Activated CD8-positive, alpha-beta T cell treated with anti-CD3 and anti-CD28 coated beads, Interleukin-2, amount 10 ng/mL, durations not matched to agents 7 days and 5 days (primary cell): Measurements from ENCODE around the gene NT5C1A. TPM values are rescaled to one million over a fixed set of nuclear protein-coding genes. Genes with fewer than 3 reads are reported as not detected.
A peak's percentile ranks its signal among the peaks of the same experiment; 100 is the strongest.

ENCODE experiments used
- ATAC-seq: fragments of 150-1000 bp; cut with Tn5 transposase; one replicate; pipeline ENCODE4 v1.10.0; 2021; ENCODE audit warnings: moderate library complexity
- CTCF ChIA-PET: fragments of 350-600 bp; sonication (Branson Sonifier 250); formaldehyde crosslinking; loops from one replicate; lab custom pipeline; 2021; ENCODE audit warnings: antibody characterized with exemption; lab: Charles Lee
- POLR2A ChIA-PET: fragments of 350-600 bp; sonication (Branson Sonifier 250); formaldehyde crosslinking; loops from one replicate; lab custom pipeline; 2021; ENCODE audit warnings: antibody characterized with exemption; lab: Charles Lee
- DNase-seq: peaks from one replicate; pipeline ENCODE4 v3.0.0-alpha.2; 2020
- H3K27ac Mint-ChIP-seq: one replicate; pipeline ENCODE4 v1.8.0; 2021; ENCODE audit warnings: mild to moderate bottlenecking, mixed read lengths
- H3K27me3 Mint-ChIP-seq: one replicate; pipeline ENCODE4 v1.8.0; 2021; ENCODE audit warnings: low read depth, mixed read lengths
- H3K36me3 Mint-ChIP-seq: one replicate; pipeline ENCODE4 v1.8.0; 2021; ENCODE audit warnings: low read depth, mixed read lengths
- H3K4me1 Mint-ChIP-seq: one replicate; pipeline ENCODE4 v1.8.0; 2021; ENCODE audit warnings: low read depth, mixed read lengths
- H3K4me3 Mint-ChIP-seq: one replicate; pipeline ENCODE4 v1.8.0; 2021; ENCODE audit warnings: mild to moderate bottlenecking, mixed read lengths
- H3K9me3 Mint-ChIP-seq: one replicate; pipeline ENCODE4 v1.8.0; 2022; ENCODE audit warnings: mixed read lengths; ENCODE audit not compliant: insufficient read depth
- total RNA-seq, 2 experiments: library from RNA; stranded (reverse); gene quantifications; one replicate each; pipeline ENCODE4 v1.2.3, GENCODE V29; 2021

NT5C1A gene
- total RNA-seq, 2 experiments from 2014 or later, result not detected

DNA sequence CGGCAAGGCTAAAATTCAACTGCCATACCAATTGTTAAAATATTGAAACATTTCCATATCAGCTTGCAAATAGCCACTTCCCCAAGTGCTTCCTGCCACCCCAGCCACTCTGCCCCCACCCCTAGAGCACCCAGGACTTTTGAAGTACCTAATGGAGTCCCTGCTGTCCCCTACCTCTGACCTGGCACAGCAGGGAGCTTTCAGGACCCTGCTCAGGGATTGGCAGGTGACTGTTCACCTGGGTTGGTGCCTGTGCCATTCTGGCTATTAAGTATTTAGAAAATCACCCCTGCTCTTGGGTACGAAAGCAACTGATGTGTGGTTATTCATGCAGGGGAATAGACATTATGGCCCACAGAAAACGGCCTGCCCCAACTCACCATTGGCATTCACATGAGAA, 28.4 kb upstream of the NT5C1A start:
- CTCF ChIA-PET, result interaction anchor here (1.0 to 2.3 kb wide), 3 partner anchors 28 to 100 kb away, joined by 3 to 8 read pairs (median 5); partner anchors contain the start of gene NT5C1A
- POLR2A ChIA-PET, result interaction anchor here (1.0 kb wide), 1 partner anchor 37 kb away, joined by 3 read pairs; no protein-coding TSS in a partner anchor
- DNase-seq (no peak), ATAC-seq (no peak)
- H3K9me3 Mint-ChIP-seq, result no peaks in the 10 kb centered on the region
- no peak overlapping the region for H3K4me3 Mint-ChIP-seq
- no peaks in the 10 kb centered on the region for H3K4me1 Mint-ChIP-seq
- no peak overlapping the region for H3K27ac Mint-ChIP-seq
- H3K27me3 Mint-ChIP-seq, result peaks cover 36% of the 10 kb centered on the region
- H3K36me3 Mint-ChIP-seq, result no peaks in the 10 kb centered on the region

- ChIA-PET CTCF (interaction anchor here (1.4 to 2.3 kb wide), 2 partner anchors 27 to 41 kb away, joined by 5 to 8 read pairs; partner anchors contain the start of gene NT5C1A), POLR2A (no interaction called here)
- Mint-ChIP-seq H3K4me3 (no peak overlapping the region), H3K27me3 (peaks cover 40% of the 10 kb centered on the region), H3K36me3 (no peaks in the 10 kb centered on the region), H3K27ac (no peak overlapping the region), H3K9me3 (no peaks in the 10 kb centered on the region), H3K4me1 (no peaks in the 10 kb centered on the region)
- ATAC-seq (no peak), DNase-seq (no peak)
Measured at GRCh38 chr1:39699419-39699818, 27.5 kb upstream of the NT5C1A start.

DNA sequence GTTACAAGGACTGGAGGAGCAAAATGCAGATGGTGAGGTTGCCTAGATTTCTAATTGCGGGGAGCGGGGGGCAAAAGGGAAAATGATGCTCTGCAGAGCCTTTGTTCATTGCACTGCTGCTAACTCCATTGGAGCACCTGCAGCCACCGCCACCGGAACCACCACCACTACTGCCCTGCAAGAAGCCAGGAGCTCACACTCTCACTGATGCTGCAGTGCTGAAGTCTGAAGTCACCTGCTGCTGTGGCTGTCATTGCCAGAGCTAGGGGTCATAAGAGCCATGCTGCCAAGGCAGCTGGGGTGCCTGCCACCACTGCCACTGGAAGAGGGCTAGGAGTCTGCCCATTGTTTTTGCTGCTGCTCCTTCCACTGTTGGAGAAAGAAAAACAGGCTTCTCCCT, 26.7 kb upstream of the NT5C1A start:
- DNase-seq, result no peak

DNA sequence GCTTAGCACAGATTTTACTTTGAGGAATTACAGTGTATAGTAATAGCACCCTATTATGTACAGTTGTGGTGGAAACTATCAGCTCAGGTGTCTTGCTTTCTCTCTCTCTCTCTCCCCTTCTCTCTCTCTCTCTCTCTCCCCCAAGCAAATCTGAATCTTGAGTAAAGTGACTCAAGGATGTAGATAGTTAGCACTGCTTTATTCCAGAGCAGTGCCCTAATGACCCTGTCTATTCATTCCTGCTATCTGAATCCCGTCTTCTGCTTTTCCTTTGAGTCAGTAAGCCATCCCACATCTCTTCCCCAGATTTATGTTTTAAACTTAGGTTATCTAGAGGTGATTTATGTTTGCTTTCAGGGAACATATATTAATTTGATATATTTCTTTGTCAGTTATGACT, 24.5 kb upstream of the NT5C1A start:
- ChIA-PET CTCF (interaction anchor here (0.6 to 2.2 kb wide), 3 partner anchors 38 to 101 kb away, joined by 3 to 8 read pairs (median 4); no protein-coding TSS in a partner anchor), POLR2A (no interaction called here)
- H3K4me1 Mint-ChIP-seq, result peaks cover 8% of the 10 kb centered on the region

More for the DNA sequence above, 26.7 kb upstream of the NT5C1A start:
- ChIA-PET POLR2A (no interaction called here), CTCF (interaction anchor here (0.5 kb wide), 1 partner anchor 22 kb away, joined by 3 read pairs; no protein-coding TSS in a partner anchor)
- H3K27ac Mint-ChIP-seq, result no peak overlapping the region
- no peaks in the 10 kb centered on the region for H3K36me3 Mint-ChIP-seq
- H3K9me3 Mint-ChIP-seq, result no peaks in the 10 kb centered on the region
- H3K4me1 Mint-ChIP-seq, result no peaks in the 10 kb centered on the region
- peaks cover 44% of the 10 kb centered on the region for H3K27me3 Mint-ChIP-seq
- H3K4me3 Mint-ChIP-seq, result no peak overlapping the region
- no peak for ATAC-seq

GRCh38 chr1:39695016-39695415, 23.1 kb upstream of the NT5C1A start:
- Mint-ChIP-seq H3K27me3 (peaks cover 62% of the 10 kb centered on the region), H3K36me3 (no peaks in the 10 kb centered on the region), H3K9me3 (no peaks in the 10 kb centered on the region), H3K4me3 (no peak overlapping the region), H3K4me1 (peaks cover 19% of the 10 kb centered on the region), H3K27ac (no peak overlapping the region)
- ChIA-PET POLR2A (no interaction called here), CTCF (interaction anchor here (1.3 to 2.0 kb wide), 2 partner anchors 24 to 41 kb away, joined by 4 to 6 read pairs; no protein-coding TSS in a partner anchor)
- DNase-seq (no peak), ATAC-seq (no peak)

More for the DNA sequence above, 24.5 kb upstream of the NT5C1A start:
- Mint-ChIP-seq H3K4me3 (no peak overlapping the region), H3K36me3 (no peaks in the 10 kb centered on the region), H3K27ac (no peak overlapping the region), H3K9me3 (no peaks in the 10 kb centered on the region), H3K27me3 (peaks cover 57% of the 10 kb centered on the region)
- no peak for ATAC-seq
- no peak for DNase-seq

GRCh38 chr1:39694026-39694425, 22.1 kb upstream of the NT5C1A start:
- peaks cover 65% of the 10 kb centered on the region for H3K27me3 Mint-ChIP-seq
- ATAC-seq (no peak), DNase-seq (no peak)
- CTCF ChIA-PET, result interaction anchor here (0.7 to 2.0 kb wide), 6 partner anchors 8 to 105 kb away, joined by 3 to 9 read pairs (median 6); no protein-coding TSS in a partner anchor
- POLR2A ChIA-PET, result no interaction called here
- H3K9me3 Mint-ChIP-seq, result no peaks in the 10 kb centered on the region
- no peak overlapping the region for H3K27ac Mint-ChIP-seq
- peaks cover 22% of the 10 kb centered on the region for H3K4me1 Mint-ChIP-seq
- H3K4me3 Mint-ChIP-seq, result no peak overlapping the region
- H3K36me3 Mint-ChIP-seq, result no peaks in the 10 kb centered on the region

DNA sequence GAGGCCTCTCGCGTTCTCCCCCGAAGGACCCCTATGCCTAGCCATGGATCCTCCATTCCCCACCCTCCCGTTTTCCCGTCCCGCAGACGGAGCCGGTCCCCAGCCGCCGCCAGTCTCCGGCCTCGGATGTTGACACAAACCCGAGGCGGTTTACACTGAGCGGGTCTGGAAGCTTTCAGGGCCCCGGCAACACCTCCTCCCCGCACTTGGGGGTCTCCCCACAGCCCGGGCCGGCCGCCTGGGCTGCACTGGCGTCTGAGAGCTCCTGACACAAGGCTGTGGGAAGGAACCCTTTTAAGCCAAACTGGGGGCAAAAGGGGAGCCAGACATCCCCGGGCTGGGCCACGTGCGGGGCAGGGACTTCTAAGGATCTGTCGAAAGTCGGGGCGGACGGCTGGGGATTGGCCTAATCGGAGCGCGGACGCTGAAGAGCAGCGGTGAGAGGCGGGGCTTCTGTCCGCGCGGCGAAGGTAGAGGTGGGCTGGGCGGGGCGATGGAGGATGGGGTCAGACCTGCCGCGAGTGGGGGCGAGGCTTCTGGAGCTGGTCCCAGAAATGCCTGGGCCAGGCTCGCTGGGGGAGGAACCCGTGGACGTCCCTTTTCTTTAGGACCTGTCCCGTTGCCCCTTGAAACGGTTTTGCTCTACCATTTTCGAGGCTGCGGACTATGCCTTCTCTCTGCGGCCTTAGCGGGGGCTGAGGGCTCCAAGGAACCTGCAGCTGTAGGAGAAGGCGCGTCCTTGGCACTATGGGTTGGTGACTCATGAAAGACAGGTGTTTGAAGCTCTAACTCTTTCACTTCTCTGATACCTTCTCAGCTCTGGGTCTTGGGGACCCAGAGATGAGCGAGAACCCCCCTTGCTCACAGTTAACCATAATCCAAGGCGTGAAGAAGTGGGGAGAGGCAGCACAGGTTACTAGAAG, 20.5 kb upstream of the NT5C1A start:
- no peak for DNase-seq
- H3K27ac Mint-ChIP-seq, result no peak overlapping the region
- CTCF ChIA-PET, result interaction anchor here (0.7 to 2.0 kb wide), 8 partner anchors 9 to 108 kb away, joined by 3 to 14 read pairs (median 6); no protein-coding TSS in a partner anchor

GRCh38 chr1:39691383-39692151, 19.7 kb upstream of the NT5C1A start, which contains the start of gene HPCAL4:
TSS of gene HPCAL4 (minus strand) at chr1:39691433. CDS start at chr1:39684603, 6,830 bp downstream.
- Mint-ChIP-seq H3K4me1 (peaks cover 22% of the 10 kb centered on the region), H3K9me3 (no peaks in the 10 kb centered on the region), H3K4me3 (peak within 1 kb of the TSS; percentile 74), H3K27me3 (peaks cover 57% of the 10 kb centered on the region), H3K36me3 (no peaks in the 10 kb centered on the region), H3K27ac (peak within 1 kb of the TSS; percentile 49)
- ChIA-PET POLR2A (interaction anchor here (0.9 kb wide), 1 partner anchor 10 kb away, joined by 5 read pairs; no protein-coding TSS in a partner anchor), CTCF (interaction anchor here (0.6 to 1.8 kb wide), 5 partner anchors 13 to 282 kb away, joined by 3 to 14 read pairs (median 3); no protein-coding TSS in a partner anchor)
- ATAC-seq (peak; percentile 98), DNase-seq (peak; percentile 93)

More for the DNA sequence above, 20.5 kb upstream of the NT5C1A start:
- Mint-ChIP-seq H3K4me3 (peak overlapping the region; percentile 26), H3K36me3 (no peaks in the 10 kb centered on the region), H3K9me3 (no peaks in the 10 kb centered on the region), H3K27me3 (peaks cover 63% of the 10 kb centered on the region), H3K4me1 (peaks cover 22% of the 10 kb centered on the region)
- ATAC-seq, result no peak
- POLR2A ChIA-PET, result no interaction called here

DNA sequence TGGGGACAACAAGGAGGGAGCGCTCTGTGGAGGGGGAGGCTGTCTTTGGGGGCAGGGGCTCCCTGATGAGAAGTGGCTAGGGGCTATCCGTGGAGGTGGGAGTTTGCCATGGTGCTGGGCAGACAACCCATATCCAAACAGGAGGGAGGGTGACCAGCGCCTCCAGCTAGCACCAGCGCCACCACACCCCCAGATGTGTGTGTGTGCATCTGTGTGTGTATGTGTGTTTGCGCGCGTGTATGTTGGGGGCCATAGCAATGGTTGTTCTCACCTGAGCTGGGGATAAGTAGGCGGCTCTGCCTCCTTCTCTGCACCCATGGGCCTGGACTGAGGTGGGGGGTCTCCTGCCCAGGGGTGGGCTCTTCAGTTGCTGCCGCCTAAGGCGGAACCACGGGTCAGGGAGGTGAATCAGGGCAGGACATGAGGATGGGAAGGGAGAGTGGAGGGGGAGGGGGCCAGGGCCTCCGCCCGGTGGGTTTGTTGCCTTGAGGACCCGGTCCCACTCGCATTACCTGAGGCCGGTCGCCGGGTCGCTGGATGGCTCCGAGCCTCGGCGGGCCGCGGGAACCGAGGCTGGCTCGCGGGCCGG, 19.0 kb upstream of the NT5C1A start:
- ChIA-PET POLR2A (interaction anchor here (0.9 kb wide), 1 partner anchor 9 kb away, joined by 5 read pairs; no protein-coding TSS in a partner anchor), CTCF (interaction anchor here (0.9 to 1.8 kb wide), 4 partner anchors 33 to 283 kb away, joined by 3 to 14 read pairs (median 4); no protein-coding TSS in a partner anchor)
- H3K9me3 Mint-ChIP-seq, result no peaks in the 10 kb centered on the region
- DNase-seq, result no peak
- peaks cover 57% of the 10 kb centered on the region for H3K27me3 Mint-ChIP-seq
- no peaks in the 10 kb centered on the region for H3K36me3 Mint-ChIP-seq
- peak overlapping the region; percentile 74 for H3K4me3 Mint-ChIP-seq
- ATAC-seq, result no peak
- H3K27ac Mint-ChIP-seq, result no peak overlapping the region
- H3K4me1 Mint-ChIP-seq, result peaks cover 22% of the 10 kb centered on the region

DNA sequence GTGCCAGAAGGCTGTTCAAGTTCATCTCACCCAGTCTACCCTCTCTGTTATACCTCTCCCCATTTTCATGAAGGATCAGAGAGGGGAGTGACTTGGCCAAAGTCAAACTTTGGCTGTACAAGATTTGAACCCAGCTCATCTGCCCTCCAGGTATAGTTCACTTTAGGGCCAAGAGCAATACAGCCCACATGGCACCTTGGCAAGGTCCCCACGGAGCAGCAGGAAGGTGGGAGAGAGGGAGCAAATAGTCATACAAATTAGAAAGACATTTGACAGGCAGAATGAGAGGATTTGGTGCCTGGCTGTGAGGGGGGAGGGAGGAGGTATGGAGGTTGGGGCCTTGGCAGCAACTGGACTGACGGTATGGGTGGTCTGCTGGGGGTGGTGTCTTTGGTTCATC, 18.3 kb upstream of the NT5C1A start:
- peaks cover 54% of the 10 kb centered on the region for H3K27me3 Mint-ChIP-seq
- H3K4me3 Mint-ChIP-seq, result peak overlapping the region; percentile 74
- peaks cover 22% of the 10 kb centered on the region for H3K4me1 Mint-ChIP-seq
- ATAC-seq (no peak), DNase-seq (no peak)
- no peaks in the 10 kb centered on the region for H3K9me3 Mint-ChIP-seq
- H3K27ac Mint-ChIP-seq, result peak overlapping the region; percentile 49
- no peaks in the 10 kb centered on the region for H3K36me3 Mint-ChIP-seq
- ChIA-PET CTCF (interaction anchor here (0.9 kb wide), 1 partner anchor 283 kb away, joined by 3 read pairs; no protein-coding TSS in a partner anchor), POLR2A (no interaction called here)
